Measurements from ENCODE around the gene NTHL1.
A peak's percentile ranks its signal among the peaks of the same experiment; 100 is the strongest.

NTHL1 gene

DNA sequence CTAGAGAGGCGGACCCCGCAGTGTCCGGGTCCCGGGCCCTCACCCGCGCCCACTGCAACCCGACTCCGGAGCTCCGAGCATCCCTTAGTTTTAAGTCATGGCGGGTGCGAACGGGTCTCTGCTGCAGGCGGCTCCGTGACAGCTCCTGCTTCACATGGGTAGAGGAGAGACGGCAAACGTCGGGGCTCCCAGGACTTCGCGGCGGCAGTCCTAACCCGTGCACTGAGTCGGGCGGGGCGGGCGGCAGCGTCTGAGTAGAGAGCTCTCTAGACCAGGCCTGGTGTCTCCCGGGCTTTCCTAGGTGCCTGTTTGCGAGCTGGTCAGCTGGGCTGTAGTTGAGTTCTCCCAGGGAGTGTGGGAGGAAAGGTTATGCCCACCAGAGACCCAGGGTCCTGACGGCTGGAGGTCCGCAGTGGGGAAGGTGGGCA lies 496 bp upstream of the NTHL1 start:
- no peak for TF ChIP-seq CTCF (IDR thresholded peaks at IDR 0.05; ENCODE audit: insufficient read depth, low read depth, low read length, missing control alignments)
- no peak for DNase-seq (ENCODE audit: low read depth)
- H3K4me3 ChIP-seq (ENCODE audit: low read length), result peak overlapping the region; percentile 87

GRCh38 chr16:2046893-2047329 lies 723 bp downstream of the NTHL1 start:
- no peak for TF ChIP-seq CTCF (IDR thresholded peaks at IDR 0.05; ENCODE audit: insufficient read depth, low read depth, low read length, missing control alignments)
- peak overlapping the region; percentile 87 for H3K4me3 ChIP-seq (ENCODE audit: low read length)
- no peak for DNase-seq (ENCODE audit: low read depth)

DNA sequence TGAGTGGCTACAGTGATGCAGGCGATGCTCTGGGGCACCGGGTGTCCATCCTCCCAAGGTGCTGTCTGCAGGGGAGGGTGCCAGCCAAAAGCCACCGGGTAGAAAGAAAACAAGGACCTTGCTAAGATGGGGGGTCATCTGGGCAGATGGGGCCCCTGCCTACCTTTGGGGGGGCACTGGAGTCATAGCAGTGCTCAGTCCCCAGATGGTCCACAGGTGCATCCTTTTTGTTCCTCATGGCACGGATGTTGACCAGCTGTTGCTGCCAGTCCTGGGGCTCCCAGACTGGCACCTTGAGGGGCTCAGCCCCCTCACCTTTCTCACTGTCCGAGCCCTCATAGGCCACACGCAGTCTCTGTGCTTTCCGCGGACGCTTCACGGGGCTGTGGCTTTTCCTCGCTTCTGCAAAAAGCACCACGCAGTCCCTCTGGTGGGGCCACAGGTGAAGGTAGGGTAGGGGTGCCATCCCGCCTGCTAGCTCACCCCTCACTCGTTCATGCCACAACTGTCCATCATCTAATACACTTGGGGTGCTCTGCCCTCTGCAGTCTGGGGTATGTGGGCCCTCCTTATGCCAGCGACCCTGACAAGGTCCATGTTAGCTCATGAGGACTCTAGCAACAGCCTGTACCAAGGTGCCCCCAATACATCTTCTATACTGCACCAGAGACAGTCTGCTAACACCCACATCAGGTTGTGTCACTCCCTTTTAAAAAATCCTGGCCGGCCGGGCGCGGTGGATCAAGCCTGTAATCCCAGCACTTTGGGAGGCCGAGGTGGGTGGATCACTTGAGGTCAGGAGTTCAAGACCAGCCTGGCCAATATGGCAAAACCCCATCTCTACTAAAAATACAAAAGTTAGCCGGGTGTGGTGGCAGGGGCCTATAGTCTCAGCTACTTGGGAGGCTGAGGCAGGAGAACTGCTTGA lies 1.4 kb downstream of the NTHL1 start:
- no peak overlapping the region for H3K4me3 ChIP-seq (ENCODE audit: low read length)
- no peak for DNase-seq (ENCODE audit: low read depth)
- no peak for TF ChIP-seq CTCF (IDR thresholded peaks at IDR 0.05; ENCODE audit: insufficient read depth, low read depth, low read length, missing control alignments)

DNA sequence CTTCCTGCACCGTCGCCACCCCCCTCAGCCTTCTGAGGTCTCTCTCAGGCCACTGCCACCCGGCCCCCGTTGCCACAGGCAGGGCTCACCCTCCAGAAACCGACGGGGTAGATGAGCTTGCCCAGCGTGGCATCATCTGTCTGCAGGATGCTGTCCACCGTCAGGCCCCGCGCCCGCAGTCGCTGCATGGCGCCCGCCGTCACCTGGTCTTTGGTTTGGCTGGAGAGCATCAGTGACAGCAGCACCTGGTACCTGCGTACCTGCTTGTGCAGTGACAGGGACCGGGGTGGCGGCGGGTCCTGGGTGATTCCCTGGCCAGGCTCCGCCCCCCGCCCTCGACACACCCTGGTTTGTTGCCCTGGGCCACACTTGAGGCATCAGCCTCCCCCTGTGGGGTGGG lies 3.1 kb downstream of the NTHL1 start:
- no peak for DNase-seq (ENCODE audit: low read depth)
- no peak for TF ChIP-seq CTCF (IDR thresholded peaks at IDR 0.05; ENCODE audit: insufficient read depth, low read depth, low read length, missing control alignments)

GRCh38 chr16:2043667-2044451 lies 3.8 kb downstream of the NTHL1 start:
- DNase-seq (ENCODE audit: low read depth), result no peak
- no peak overlapping the region for H3K4me3 ChIP-seq (ENCODE audit: low read length)
- TF ChIP-seq CTCF (IDR thresholded peaks at IDR 0.05; ENCODE audit: insufficient read depth, low read depth, low read length, missing control alignments), result no peak

More for the DNA sequence above, 3.1 kb downstream of the NTHL1 start:
- H3K4me3 ChIP-seq (ENCODE audit: low read length), result no peak overlapping the region

DNA sequence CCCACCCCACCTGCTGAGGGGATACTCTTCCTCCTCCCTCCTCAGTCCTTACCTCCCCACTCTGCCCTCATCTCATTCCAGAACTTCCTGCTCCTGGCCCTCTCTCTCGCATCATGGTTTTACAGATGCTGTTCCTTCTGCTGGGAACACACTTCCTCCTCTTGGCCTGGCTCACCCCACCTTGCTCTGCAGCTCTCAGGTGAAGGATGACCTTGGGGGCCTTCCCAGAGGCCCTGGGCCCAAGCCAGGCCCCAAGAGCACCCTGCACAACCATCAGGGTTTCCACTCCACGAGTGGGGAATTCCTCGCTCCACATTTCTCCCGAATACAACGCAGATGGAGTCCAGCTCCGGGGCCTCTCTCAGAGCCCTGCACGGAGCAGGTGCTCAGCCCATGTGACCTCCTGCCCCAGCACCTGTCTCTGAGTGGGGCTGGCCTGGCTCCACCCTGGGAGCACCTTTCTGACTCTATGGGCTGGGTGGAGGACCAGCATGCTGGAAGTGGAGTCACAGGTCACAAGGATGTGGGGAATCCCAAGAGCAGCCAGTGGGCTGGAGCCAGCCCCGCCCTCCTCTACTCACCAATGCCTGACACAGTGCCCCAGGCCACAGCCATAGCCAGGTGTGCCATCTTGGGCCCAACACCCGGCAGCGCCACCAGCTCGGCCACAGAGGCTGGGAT lies 4.5 kb downstream of the NTHL1 start:
- H3K4me3 ChIP-seq (ENCODE audit: low read length), result no peak overlapping the region
- peak; percentile 42 for DNase-seq (ENCODE audit: low read depth)

More for the DNA sequence above, 4.5 kb downstream of the NTHL1 start:
- no peak for TF ChIP-seq CTCF (IDR thresholded peaks at IDR 0.05; ENCODE audit: insufficient read depth, low read depth, low read length, missing control alignments)

Data from epithelial cell of esophagus (primary cell).